GM18861 (cell line): ENCODE data around the gene TRIAP1.
"Not testable (repeated sequence)": the region's sequence is repeated elsewhere in the genome, so short reads cannot be mapped to it uniquely, and the experiment has no call there.

Experiments
- ATAC-seq: cut with Tn5 transposase; IDR thresholded peaks from one replicate; pipeline ENCODE4 v1.9.1; 2021; ENCODE audit not compliant: unreplicated experiment

The TRIAP1 gene

DNA sequence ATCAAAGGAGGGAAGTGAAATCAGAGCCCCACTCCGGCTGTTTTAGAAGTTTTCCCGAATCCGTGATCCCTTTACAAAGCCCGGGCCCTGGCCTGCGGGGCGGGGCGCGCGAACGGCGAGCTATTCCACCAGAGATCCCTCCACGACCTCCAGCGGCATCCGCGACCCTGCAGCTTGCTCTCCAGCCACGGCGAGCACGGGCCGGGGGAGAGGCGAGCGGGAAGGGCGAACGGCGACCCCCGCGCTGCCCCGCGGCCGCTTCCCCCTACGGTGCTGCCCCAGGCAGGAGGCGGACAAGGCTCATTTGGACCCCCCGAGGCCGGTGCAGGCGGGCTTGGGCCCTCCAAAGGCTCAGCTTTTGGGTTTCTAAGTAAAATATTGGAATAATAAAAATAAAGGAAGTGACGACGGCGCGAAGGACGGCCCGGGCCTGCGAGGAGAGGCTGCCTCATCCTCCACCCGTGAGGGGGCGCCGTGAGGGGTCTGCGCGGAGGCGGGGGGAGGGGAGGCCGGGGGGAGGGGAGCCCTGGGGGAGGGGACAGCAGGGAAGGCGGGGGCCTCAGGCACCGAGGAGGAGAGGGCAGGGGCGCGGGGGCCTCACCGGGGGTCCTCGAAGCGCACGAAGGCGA, 22.8 kb upstream of the TRIAP1 start:
- ATAC-seq, result no peak

DNA sequence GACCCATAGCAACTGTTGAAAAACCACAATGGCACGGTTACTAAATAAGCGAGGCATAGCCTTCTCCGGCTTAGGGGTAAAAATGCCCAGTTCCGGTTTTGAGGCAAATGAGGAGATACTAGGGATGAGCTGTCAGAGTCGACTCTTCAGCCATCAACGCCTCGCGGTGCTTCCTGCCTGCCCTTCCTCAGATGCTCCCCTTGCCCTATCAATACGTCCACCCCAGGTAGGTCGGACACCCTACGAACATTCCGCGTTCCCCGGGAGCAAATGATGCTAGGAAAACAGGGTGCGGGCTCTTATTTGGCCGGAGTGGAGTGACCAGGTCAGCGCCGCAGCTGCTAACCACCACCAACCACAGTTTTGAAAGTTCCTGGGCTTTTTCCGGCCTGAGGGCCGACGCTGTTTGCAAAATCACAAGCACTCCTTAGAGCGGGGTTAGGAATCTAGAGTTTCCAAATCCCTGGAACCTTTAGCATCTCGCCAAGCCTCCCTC, 22.2 kb upstream of the TRIAP1 start:
- no peak for ATAC-seq

DNA sequence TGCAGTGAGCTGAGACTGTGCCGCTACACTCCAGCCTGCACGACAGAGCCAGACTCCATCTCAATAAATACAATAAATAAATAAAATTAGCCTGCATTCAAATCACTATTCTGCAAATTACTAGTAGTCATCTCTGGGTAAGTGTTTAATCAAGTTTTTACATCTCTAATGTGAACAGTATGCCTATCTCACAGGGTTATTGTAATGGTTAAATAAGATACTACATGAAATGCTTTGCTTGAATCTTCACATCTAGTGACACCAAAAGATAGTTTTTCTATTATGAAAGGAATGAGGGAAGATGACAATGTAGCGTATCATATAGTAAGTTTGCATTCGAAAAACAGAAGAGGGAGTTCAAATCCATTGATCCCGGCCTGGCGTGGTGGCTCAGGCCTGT, 21.3 kb upstream of the TRIAP1 start:
- no peak for ATAC-seq

DNA sequence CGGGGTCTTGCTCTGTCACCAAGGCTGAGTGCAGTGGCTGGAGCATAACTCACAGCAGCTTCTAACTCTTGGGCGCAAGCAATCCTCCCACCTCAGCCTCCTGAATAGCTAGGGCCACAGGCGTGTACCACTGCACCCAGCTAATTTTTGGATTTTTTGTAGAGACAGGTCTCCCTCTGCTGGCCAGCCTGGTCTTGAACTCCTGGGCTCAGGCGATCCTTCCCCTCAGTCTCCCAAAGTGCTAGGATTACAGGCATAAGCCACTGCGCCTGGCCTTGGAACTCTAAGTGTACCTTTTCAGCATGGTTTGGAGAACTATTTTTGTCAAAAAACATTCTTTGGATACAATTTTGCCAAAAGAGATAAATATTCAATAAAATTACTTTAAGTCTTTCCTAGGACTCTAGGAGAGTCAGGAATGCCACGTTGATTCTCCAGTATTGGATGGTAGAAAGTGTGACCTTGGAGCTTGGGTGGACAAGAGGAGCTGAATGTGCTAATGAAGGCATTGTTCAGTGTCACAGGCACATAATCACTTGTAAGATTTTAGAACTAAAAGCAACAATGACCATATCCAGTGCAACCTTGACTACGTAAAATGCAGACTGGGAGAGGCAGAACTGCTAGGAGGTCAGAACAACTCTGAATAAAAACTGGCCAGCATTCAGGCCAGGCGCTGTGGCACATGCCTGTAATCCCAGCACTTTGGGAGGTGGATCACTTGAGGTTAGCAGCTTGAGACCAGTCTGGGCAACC, 20.6 kb upstream of the TRIAP1 start:
- no peak for ATAC-seq

DNA sequence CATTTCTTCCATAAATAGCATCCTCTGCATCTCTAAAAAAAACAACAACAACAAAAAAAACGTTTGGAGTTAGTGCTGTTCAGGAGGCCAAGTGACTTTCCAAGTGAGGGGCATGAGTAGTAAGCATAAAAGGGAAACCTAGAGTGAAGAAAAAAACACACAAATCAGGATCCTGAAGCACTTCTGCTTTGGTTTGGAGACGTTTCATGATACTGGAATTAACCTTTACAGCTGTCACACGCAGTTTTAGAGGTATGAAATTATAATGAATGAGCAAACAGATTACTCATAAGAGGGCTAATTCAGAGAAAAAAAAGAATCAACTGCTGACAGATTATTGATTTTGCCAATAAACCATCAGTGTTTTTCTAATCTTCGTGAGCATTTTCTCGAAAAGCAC, 19.6 kb upstream of the TRIAP1 start:
- no peak for ATAC-seq

DNA sequence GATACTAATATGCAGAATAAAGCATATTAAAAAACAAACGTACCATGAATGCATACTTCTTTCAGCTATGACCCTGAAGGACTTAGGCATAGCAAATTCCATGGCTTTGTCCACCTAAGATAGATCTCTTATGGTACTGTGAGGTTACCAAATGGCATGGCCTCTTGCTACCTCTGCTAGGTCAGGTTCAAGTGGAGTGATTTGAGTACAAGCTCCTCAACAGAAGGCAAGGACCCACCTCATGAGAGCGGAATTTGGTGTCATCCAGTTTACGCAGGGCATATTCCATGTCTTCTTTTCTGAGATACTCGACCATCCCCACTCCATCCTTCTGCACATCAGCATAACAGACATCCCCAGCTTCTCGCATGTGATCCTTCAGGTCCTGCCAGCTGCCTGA, 17.5 kb upstream of the TRIAP1 start:
- no peak for ATAC-seq

DNA sequence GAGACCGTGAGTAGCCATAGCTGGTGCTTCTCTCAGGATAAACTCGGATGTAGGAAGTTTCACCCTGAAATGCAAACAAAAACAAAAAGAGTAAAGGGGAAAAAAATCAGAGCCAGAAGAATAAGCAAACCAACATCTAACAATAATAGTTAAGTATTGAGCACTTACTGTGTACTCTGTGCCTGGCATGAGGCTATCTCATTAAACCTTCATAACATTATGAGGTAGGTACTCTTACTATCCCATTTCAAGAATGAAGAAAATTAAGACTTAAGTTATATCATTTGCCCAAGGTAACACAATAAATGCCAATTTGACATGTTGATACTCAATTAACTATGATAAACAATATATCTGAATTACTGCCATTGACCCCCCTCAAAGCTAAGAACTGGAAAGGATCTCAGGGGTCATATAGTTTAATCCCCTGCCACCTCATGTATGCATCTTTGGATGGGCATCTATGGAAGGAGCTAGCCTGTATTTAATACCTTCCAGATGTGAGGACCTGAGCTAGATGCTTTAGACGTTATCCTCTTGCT, 16.0 kb upstream of the TRIAP1 start:
- ATAC-seq, result no peak

DNA sequence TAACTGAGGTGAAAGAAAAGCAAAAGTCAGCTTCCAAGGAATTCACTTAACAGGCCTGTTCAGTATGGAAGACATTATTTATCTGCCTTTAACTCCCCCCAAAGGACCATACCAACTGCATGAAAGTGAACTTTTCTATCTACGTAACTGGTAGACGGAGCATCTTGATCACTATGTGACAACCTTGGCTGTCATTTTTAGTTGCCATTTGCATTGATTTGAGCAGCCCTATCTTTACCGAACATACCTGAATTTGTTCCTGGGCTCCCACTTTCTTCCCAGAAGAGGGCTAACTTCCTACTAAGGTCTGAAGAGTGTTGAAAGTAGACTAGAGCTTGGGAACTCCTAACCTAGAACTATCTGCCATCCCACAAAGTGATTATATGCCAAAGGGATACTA, 14.0 kb upstream of the TRIAP1 start:
- no peak for ATAC-seq

DNA sequence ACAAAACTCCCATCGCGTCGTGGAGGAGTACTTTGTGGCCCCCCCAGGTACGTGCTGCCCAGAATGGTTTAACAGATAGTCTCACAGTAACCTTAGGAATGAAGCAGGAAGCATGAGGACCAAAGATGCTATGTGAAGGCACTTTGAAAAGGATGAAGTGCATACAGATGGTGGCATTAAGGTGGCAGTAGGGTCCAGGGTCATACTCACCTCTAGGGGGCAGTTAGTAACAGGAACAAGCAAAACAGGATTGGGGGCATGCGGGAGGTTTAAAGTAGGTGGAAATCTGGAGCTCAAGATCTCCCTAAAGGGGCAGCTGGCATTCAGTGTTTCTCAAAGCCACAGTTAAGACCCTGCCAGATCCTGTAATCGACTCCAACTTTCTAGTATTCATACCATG, 10.9 kb upstream of the TRIAP1 start:
- no peak for ATAC-seq

DNA sequence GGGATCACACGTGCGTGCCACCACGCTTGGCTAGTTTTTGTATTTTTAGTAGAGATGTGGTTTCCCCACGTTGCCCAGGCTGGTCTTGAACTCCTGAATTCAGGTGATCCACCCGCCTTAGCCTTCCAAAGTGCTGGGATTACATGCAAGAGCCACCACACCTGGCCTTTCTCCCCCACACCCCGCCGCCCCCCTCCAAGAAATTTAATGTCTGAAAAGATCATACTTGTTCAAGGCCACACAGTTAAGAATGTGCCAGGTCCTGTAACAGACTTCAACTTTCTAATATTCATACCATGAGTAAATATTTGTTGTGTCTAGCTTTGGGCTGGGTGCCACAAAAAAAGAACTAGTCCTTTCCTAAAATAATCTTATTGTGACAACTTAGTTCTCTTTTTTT, 9.1 kb upstream of the TRIAP1 start:
- no peak for ATAC-seq

DNA sequence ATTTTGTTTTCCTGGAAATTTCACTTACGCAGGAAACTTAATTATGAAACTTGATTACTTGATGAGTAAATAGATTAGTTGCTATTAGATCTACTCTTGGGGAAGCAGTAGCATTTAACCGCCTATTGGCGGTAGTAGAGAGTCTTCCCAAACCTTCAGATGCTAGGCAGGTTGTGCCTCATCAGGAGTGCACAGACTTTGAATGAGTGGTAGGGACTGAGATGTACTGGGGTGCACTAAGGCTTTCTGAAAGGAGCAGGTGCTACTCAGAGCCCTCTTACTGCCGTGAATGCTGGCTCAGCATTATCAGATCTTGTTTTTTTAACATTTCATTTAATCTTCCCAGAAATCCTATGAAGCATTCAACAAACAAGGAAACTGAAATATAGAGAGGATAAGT, 7.8 kb upstream of the TRIAP1 start:
- ATAC-seq, result no peak

DNA sequence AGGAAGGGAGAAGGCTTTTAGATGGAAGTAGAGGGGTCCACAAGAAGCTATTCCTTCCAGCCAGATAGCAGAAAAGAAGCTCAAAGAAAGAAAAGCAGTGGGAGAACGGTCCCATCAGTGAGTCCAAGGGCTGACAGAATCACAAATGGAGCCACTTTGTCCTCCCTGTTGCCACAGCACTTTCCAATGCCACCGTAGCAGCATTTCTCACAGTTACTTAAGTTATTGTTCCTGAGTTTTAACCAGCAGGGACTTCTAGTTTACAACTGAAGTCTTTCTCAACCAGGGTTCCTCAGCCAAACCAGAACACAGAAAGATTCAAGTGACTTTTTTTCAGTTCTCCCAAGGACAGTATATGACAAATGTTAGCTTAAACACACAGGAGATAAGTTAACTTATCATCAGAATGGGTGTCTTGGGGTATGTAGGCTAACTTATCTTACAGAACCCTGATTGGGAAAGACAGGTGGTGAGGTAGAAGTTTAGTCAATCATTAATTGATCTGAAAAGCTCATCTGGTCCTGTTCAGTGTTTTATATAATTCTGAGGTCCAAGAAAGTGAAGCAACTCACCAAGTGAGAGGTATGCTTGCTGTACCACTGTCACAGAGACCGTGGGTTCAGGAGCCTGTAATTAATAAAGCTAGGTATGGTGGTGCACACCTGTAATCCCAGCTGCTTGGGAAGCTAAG, 7.0 kb upstream of the TRIAP1 start:
- no peak for ATAC-seq

DNA sequence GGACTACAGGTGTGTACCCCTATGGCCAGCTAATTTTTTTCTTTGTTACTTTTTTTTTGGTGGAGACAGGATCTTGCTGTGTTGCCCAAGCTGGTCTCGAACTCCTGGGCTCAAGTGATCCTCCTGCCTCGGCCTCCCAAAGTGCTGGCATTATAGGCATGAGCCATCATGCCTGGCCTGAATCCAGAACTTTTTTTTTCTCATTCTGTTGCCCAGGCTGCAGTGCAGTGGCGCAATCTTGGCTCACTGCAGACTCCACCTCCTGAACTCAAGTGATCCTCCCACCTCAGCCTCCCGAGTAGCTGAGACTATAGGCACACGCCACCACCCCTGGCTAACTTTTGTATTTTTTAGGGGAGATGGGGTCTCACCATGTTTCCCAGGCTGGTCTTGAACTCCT, 6.3 kb upstream of the TRIAP1 start:
- ATAC-seq, result not testable (repeated sequence)

DNA sequence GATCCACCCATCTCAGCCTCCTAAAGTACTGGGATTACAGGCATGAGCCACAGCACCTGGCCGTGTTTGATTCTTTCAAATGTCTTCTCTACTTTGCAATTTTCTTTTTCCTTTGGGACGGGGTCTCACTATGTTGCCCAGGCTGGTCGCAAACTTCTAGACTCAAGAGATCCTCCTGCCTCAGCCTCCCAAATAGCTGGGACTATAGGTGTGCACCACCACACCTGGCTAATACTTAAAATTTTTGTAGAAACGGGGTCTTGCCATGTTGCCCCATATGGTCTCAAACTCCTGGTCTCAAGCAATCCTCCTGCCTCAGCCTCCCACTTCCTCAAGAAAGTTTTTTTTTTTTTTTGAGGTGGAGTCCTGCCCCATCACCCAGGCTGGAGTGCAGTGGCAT, 1.8 kb upstream of the TRIAP1 start:
- ATAC-seq, result no peak

DNA sequence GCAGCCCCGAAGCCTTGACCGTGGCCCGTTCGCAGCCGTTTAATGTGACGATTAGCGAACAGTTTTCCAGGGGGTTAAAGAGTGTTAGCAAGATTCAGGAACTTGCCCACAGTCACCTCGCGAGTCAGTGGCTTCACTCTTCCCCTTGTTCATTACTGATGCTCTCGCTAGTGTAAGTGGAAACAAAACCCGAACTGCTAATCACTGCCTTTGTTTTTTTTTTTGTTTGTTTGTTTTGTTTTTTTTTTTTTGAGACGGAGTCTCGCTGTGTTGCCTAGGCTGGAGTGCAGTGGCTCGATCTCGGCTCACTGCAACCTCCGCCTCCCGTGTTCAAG, 627 bp upstream of the TRIAP1 start:
- ATAC-seq, result not testable (repeated sequence)

DNA sequence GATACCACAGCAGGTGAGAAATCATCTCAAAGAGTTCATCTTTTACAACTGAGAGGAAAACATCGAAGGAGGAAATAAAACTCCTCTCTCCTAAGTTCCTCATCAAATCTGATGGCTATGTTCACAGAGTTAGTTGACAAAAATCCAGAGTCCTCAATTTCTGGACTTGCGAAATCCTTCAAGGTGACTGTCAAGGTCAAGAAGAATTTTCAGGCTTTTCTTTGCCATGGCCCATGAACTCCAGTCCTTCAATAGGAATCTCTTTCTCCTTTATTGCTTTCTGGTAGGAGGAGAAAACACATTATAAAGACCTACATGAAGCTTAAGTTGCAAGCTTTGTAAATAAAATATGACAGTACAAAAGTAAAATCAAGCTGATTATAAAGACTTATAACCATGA, 1.5 kb downstream of the TRIAP1 start:
- ATAC-seq, result no peak

DNA sequence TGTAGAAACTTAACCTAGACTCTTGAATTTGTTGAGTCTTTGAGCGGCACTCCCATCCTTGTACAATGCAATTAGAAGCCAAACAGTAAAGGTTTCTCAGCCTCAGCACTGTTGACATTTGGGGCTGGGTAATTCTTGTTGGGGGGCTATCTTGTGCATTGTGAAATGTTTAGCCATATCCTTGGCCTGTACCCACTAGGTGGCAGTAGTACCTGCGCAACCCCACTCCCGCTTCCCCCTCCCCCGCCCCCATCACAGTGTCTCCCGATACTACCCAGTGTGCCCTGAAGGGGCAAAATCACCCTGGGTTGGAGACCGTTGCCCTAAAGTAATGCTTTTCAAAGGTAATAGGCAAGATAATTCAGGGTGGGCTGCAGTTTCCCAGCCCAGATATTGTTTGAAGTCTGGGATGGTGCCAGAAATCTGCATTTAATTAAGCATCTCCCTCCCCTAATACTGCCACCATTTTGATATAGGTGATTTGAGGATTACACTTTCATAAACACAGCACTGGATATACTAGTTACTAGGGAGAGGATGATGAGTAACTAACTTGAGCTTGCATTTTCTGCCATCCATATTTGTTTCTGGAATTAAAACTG, 6.4 kb downstream of the TRIAP1 start:
- ATAC-seq, result no peak

DNA sequence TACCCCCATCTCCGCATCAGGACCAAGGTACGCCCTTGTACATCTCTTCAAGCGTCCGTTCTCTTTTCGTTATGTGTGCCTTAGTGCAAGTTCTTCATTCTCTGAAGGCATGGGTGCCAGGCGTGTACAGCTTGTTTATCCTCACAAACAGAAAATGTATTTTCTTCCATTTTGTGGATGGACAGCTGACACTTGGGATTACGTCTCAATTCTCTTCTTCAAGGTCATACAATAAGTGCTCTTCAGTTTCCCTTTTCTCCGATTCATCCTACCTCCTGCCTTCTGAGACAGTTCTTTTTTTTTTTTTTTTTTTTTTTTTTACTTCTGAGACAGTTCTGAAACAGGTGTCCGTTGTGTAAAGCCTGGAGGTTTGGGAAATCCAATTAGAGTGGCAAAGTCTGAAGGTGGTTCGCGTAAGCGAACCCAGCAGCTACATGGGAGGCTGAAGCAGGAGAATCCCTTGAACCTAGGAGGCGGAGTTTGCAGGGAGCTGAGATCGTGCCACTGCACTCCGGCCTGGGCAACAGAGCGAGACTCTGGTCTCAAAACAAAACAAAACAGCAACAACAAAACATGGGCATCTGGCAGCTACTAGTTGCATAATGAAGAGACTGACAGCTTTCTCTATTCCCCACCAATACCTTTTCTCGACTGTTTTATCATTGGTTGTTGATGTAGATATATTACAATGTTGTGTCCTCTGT, 7.5 kb downstream of the TRIAP1 start:
- ATAC-seq, result peak; percentile 6

DNA sequence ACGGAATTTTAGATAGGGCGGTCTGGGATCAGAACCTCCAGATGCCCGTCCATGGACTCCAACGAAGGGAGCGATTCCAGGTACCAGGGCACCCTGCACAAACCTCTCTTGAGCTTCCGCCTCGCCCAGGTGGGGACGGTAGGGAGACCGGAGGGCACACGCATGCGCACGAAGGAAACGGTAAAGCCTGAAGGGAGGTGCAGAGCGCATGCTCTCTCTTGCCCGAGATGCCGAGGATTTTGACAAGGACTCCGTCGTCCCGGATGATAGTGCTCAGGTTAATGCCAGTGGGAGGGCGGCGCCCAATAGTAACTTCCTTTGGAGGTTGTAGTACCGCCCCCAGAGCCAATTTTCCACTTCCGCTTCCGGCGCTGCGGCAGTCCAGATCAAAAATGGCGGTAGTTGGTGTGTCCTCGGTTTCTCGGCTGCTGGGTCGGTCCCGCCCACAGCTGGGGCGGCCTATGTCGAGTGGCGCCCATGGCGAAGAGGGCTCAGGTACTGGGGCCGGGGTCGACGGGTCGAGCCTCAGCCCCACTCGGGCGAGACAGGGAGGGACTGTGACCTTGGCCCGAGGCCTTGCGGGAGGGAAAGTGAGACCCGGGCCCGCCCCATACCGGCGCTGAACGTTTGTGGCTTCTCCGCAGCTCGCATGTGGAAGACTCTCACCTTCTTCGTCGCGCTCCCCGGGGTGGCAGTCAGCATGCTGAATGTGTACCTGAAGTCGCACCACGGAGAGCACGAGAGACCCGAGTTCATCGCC, 8.3 kb downstream of the TRIAP1 start, which contains the start of gene COX6A1:
TSS of gene COX6A1 (plus strand) at position 379 of the 760 bp plus-strand sequence. CDS start at position 393, 14 bp downstream.
- peak; percentile 96 for ATAC-seq
